HepG2 (cell line): ENCODE data around the gene VPS54. TPM values are rescaled to one million over a fixed set of nuclear protein-coding genes. Genes with fewer than 3 reads are reported as not detected.

Experiments used
- BCL6 ChIP-seq: IDR thresholded peaks from 2 replicates; pipeline ENCODE4 v1.6.1; 2016; ENCODE audit warnings: missing genetic modification reagents, missing compliant biosample characterization
- CTCF ChIP-seq: sonication (generic); formaldehyde crosslinking; IDR thresholded peaks from 2 replicates; pipeline ENCODE4 v1.5.0; 2020; ENCODE audit warnings: mild to moderate bottlenecking, missing genetic modification reagents, moderate library complexity
- FOXA3 ChIP-seq: IDR thresholded peaks from 2 replicates; pipeline ENCODE4 v1.6.1; 2016; ENCODE audit warnings: missing genetic modification reagents, missing compliant biosample characterization
- HNF1A ChIP-seq, 2 experiments: sonication (generic) in 1 of 2; formaldehyde crosslinking in 1 of 2; IDR thresholded peaks; 2 replicates each; pipeline versions ENCODE4 v1.4.0 to v1.6.1; 2016 to 2020; ENCODE audit warnings: borderline replicate concordance in 1 of 2, low read depth in 1 of 2, mild to moderate bottlenecking in 1 of 2, missing genetic modification reagents in 1 of 2
- MAX ChIP-seq: IDR thresholded peaks from 2 replicates; pipeline ENCODE4 v1.6.1; 2012; ENCODE audit warnings: inconsistent platforms
- NKX3-1 ChIP-seq: sonication (generic); formaldehyde crosslinking; IDR thresholded peaks from 2 replicates; pipeline ENCODE4 v1.5.0; 2020; ENCODE audit warnings: missing genetic modification reagents
- POGK ChIP-seq: sonication (generic); formaldehyde crosslinking; conservative IDR thresholded peaks from 2 replicates; pipeline ENCODE4 v1.8.0; 2022; ENCODE audit warnings: mild to moderate bottlenecking, moderate library complexity, missing genetic modification reagents
- PRMT3 ChIP-seq: sonication (generic); formaldehyde crosslinking; IDR thresholded peaks from 2 replicates; pipeline ENCODE4 v1.8.1; 2022; ENCODE audit warnings: low read depth, mild to moderate bottlenecking, moderate library complexity, missing genetic modification reagents, borderline replicate concordance
- RCOR2 ChIP-seq: IDR thresholded peaks from 2 replicates; pipeline ENCODE4 v1.6.1; 2016; ENCODE audit warnings: missing biosample characterization, missing genetic modification reagents
- TERF1 ChIP-seq: sonication (generic); formaldehyde crosslinking; IDR thresholded peaks from 2 replicates; pipeline ENCODE4 v1.8.0; 2022; ENCODE audit warnings: mild to moderate bottlenecking, missing genetic modification reagents, moderate library complexity
- ZBTB1 ChIP-seq: sonication (generic); formaldehyde crosslinking; IDR thresholded peaks from 2 replicates; pipeline ENCODE4 v1.4.0; 2020; ENCODE audit warnings: missing genetic modification reagents, borderline replicate concordance
- ZBTB43 ChIP-seq: sonication (generic); formaldehyde crosslinking; conservative IDR thresholded peaks from 2 replicates; pipeline ENCODE4 v1.4.0; 2020; ENCODE audit warnings: missing genetic modification reagents
- ZKSCAN5 ChIP-seq: sonication (generic); formaldehyde crosslinking; IDR thresholded peaks from 2 replicates; pipeline ENCODE4 v1.5.1; 2020; ENCODE audit warnings: mild to moderate bottlenecking, missing genetic modification reagents
- ZNF256 ChIP-seq: sonication (generic); formaldehyde crosslinking; conservative IDR thresholded peaks from 2 replicates; pipeline ENCODE4 v1.4.0; 2020; ENCODE audit warnings: missing genetic modification reagents
- ZNF30 ChIP-seq: sonication (generic); formaldehyde crosslinking; IDR thresholded peaks from 2 replicates; pipeline ENCODE4 v1.5.0; 2020; ENCODE audit warnings: mild to moderate bottlenecking, missing genetic modification reagents
- ZNF441 ChIP-seq: sonication (generic); formaldehyde crosslinking; IDR thresholded peaks from 2 replicates; pipeline ENCODE4 v1.7.0; 2021; ENCODE audit warnings: missing genetic modification reagents, borderline replicate concordance
- ZNF724P ChIP-seq: sonication (generic); formaldehyde crosslinking; IDR thresholded peaks from 2 replicates; pipeline ENCODE4 v1.8.0; 2022; ENCODE audit warnings: missing genetic modification reagents, borderline replicate concordance
- polyA plus RNA-seq, 8 experiments: library from polyadenylated mRNA; depleted of rRNA in 3 of 8; stranded (reverse) in 7 of 8; unstranded in 1 of 8; fragments of >200 nt; fragmentation: Illumina TruSeq in 4 of 8; extraction: Trizol in 4 of 8; gene quantifications; 2 replicates each; pipeline versions ENCODE4 v1.2.1 to v1.2.3, GENCODE V29; 2011 to 2016; ENCODE audit warnings: low read depth in 4 of 8, missing spikeins in 1 of 8, mixed read lengths in 1 of 8; ENCODE audit not compliant: insufficient read depth in 1 of 8
- total RNA-seq, 5 experiments: library from RNA; depleted of rRNA; stranded (reverse); fragments of >200 nt; fragmentation: Illumina TruSeq; extraction: Trizol; gene quantifications; 2 replicates each; pipeline ENCODE4 v1.2.3, GENCODE V29; 2016; ENCODE audit warnings: low read depth in 1 of 5

The VPS54 gene
- total and polyA plus RNA-seq, 2 of the 13 experiments (the other 11 are each of a cell fraction or from before 2014, with no cell fraction given): 64.7 to 77.5 TPM

- TF ChIP-seq CTCF (CRISPR knock-in tag) (peak; percentile 56), POGK (0 out of 2 replicates have a peak, but pooled peaks have one; percentile 45), ZKSCAN5 (CRISPR knock-in tag) (no peak), ZBTB43 (no peak), ZNF724P (CRISPR knock-in tag) (no peak), RCOR2 (CRISPR knock-in tag) (no peak), MAX (no peak), PRMT3 (no peak), BCL6 (CRISPR knock-in tag) (no peak), FOXA3 (0 out of 2 replicates have a peak, but pooled peaks have one; percentile 10), HNF1A (IDR thresholded peaks at IDR 0.05; ENCODE audit: low read depth) (no peak), HNF1A (CRISPR knock-in tag; IDR thresholded peaks at IDR 0.05; ENCODE audit: borderline replicate concordance) (no peak), ZBTB1 (no peak), NKX3-1 (CRISPR knock-in tag) (no peak), ZNF256 (CRISPR knock-in tag) (no peak), TERF1 (CRISPR knock-in tag) (no peak), ZNF441 (CRISPR knock-in tag) (no peak), ZNF30 (no peak)
Observed at GRCh38 chr2:64000630-64001381, 18.4 kb downstream of the VPS54 start (continued).
